Calu3 (cell line): ENCODE measurements around the gene GUF1. TPM values are rescaled to one million over a fixed set of nuclear protein-coding genes. Genes with fewer than 3 reads are reported as not detected.
A peak's percentile ranks its signal among the peaks of the same experiment; 100 is the strongest.
"Not testable (repeated sequence)": the region's sequence is repeated elsewhere in the genome, so short reads cannot be mapped to it uniquely, and the experiment has no call there.

Source experiments
- BruUV-seq: library from RNA; stranded (reverse); fragments of 400-500 nt; replicated peaks from 2 replicates; lab custom pipeline; 2021; lab: Mats Ljungman, UMichigan
- CTCF ChIA-PET: fragments of 300-600 bp; sonication (Branson Sonifier 250); formaldehyde crosslinking; loops from one replicate; lab custom pipeline; 2022; ENCODE audit warnings: antibody characterized with exemption; lab: Charles Lee
- DNase-seq: peaks from one replicate; pipeline ENCODE4 v3.0.0; 2022
- H3K27ac Mint-ChIP-seq: one replicate; pipeline ENCODE4 v1.8.0; 2022; ENCODE audit warnings: mixed read lengths; ENCODE audit not compliant: unreplicated experiment
- H3K27me3 Mint-ChIP-seq: one replicate; pipeline ENCODE4 v1.8.0; 2022; ENCODE audit warnings: mixed read lengths; ENCODE audit not compliant: unreplicated experiment
- H3K36me3 Mint-ChIP-seq: one replicate; pipeline ENCODE4 v1.8.0; 2022; ENCODE audit warnings: mild to moderate bottlenecking, moderate library complexity, mixed read lengths; ENCODE audit not compliant: insufficient read depth, unreplicated experiment
- H3K4me1 Mint-ChIP-seq: one replicate; pipeline ENCODE4 v1.8.0; 2022; ENCODE audit warnings: mild to moderate bottlenecking, low read depth, mixed read lengths; ENCODE audit not compliant: unreplicated experiment
- H3K4me3 Mint-ChIP-seq: one replicate; pipeline ENCODE4 v1.8.0; 2022; ENCODE audit warnings: mild to moderate bottlenecking, low read depth, moderate library complexity, mixed read lengths; ENCODE audit not compliant: unreplicated experiment
- H3K9me3 Mint-ChIP-seq: one replicate; pipeline ENCODE4 v1.8.0; 2022; ENCODE audit warnings: low read depth, mixed read lengths; ENCODE audit not compliant: unreplicated experiment
- CTCF ChIP-seq: fragments of 200-600 bp; IDR thresholded peaks from one replicate; pipeline ENCODE4 v1.8.0; 2022; ENCODE audit warnings: antibody characterized with exemption; ENCODE audit not compliant: unreplicated experiment
- intact Hi-C: fragments of 100-400 bp; cut with micrococcal nuclease; formaldehyde crosslinking; loops from one replicate; pipeline ENCODE4 v1.10.0; 2022; ENCODE audit not compliant: unreplicated experiment
- total RNA-seq: library from RNA; stranded (reverse); gene quantifications from 2 replicates; pipeline ENCODE4 v1.2.3, GENCODE V29; 2022

Gene GUF1
- total RNA-seq, 1 experiment from 2014 or later: 12.1 TPM

GRCh38 chr4:44726038-44726871 is 48.0 kb downstream of the GUF1 start, which contains the start of gene GNPDA2:
GNPDA2 (minus strand) TSS chr4:44726556; CDS start chr4:44722207, 4,349 bp downstream.
- H3K9me3 Mint-ChIP-seq: no peaks in the 10 kb centered on the region
- H3K27ac Mint-ChIP-seq: peak within 1 kb of the TSS; percentile 42
- intact Hi-C loops: no loop called here
- no peak for TF ChIP-seq CTCF
- H3K27me3 Mint-ChIP-seq: no peaks in the 10 kb centered on the region
- peak; percentile 74 for DNase-seq
- peak within 1 kb of the TSS; percentile 74 for H3K4me3 Mint-ChIP-seq
- peaks cover 9% of the 10 kb centered on the region for H3K4me1 Mint-ChIP-seq
- CTCF ChIA-PET: no interaction called here
- peaks cover 18% of the 10 kb centered on the region for H3K36me3 Mint-ChIP-seq
- BruUV-seq: no TSS peak

GRCh38 chr4:44727471-44727870 is 49.3 kb downstream of the GUF1 start:
- H3K4me3 Mint-ChIP-seq: peak overlapping the region; percentile 74
- H3K27ac Mint-ChIP-seq: no peak overlapping the region
- H3K4me1 Mint-ChIP-seq: peaks cover 9% of the 10 kb centered on the region
- TF ChIP-seq CTCF: no peak
- peaks cover 18% of the 10 kb centered on the region for H3K36me3 Mint-ChIP-seq
- no peaks in the 10 kb centered on the region for H3K9me3 Mint-ChIP-seq
- intact Hi-C loops: no loop called here
- no peaks in the 10 kb centered on the region for H3K27me3 Mint-ChIP-seq
- DNase-seq: no peak
- BruUV-seq: no TSS peak
- CTCF ChIA-PET: no interaction called here

- H3K4me1 Mint-ChIP-seq, BruUV-seq, H3K27me3 Mint-ChIP-seq, DNase-seq, H3K9me3 Mint-ChIP-seq, CTCF ChIA-PET, intact Hi-C loops, H3K4me3 Mint-ChIP-seq, H3K27ac Mint-ChIP-seq: not testable (repeated sequence)
- H3K36me3 Mint-ChIP-seq: peaks cover 18% of the 10 kb centered on the region
These were observed 50.5 kb downstream of the GUF1 start for GRCh38 chr4:44728694-44729093.

GRCh38 chr4:44736900-44737299 is 58.7 kb downstream of the GUF1 start:
- intact Hi-C loops: no loop called here
- TF ChIP-seq CTCF: no peak
- H3K27ac Mint-ChIP-seq: no peak overlapping the region
- H3K4me1 Mint-ChIP-seq: no peaks in the 10 kb centered on the region
- CTCF ChIA-PET: no interaction called here
- no peak overlapping the region for H3K4me3 Mint-ChIP-seq
- no TSS peak for BruUV-seq
- H3K36me3 Mint-ChIP-seq: no peaks in the 10 kb centered on the region
- DNase-seq: no peak
- H3K27me3 Mint-ChIP-seq: peaks cover 10% of the 10 kb centered on the region
- peaks cover 3% of the 10 kb centered on the region for H3K9me3 Mint-ChIP-seq

GRCh38 chr4:44738615-44739014 is 60.4 kb downstream of the GUF1 start:
- BruUV-seq: no TSS peak
- Mint-ChIP-seq H3K27me3 (peaks cover 16% of the 10 kb centered on the region), H3K36me3 (no peaks in the 10 kb centered on the region), H3K4me1 (no peaks in the 10 kb centered on the region), H3K4me3 (no peak overlapping the region), H3K27ac (no peak overlapping the region), H3K9me3 (peaks cover 3% of the 10 kb centered on the region)
- no peak for DNase-seq
- no peak for TF ChIP-seq CTCF
- CTCF ChIA-PET: no interaction called here
- intact Hi-C loops: no loop called here
